ENCODE data around the gene ZNF423.

GRCh38 chr16:49524947-49525315 is 331.0 kb downstream of the ZNF423 start:
- no peak for TF ChIP-seq CTCF (IDR thresholded peaks at IDR 0.05)
- no peak for TF ChIP-seq POLR2A (IDR thresholded peaks at IDR 0.05)

All from right lobe of liver (tissue), 4 donors.